Naive thymus-derived CD4-positive, alpha-beta T cell (primary cell): ENCODE data around the gene CALR. TPM values are rescaled to one million over a fixed set of nuclear protein-coding genes. Genes with fewer than 3 reads are reported as not detected.
A peak's percentile ranks its signal among the peaks of the same experiment; 100 is the strongest.

Experiments used
- ATAC-seq: fragments of 150-1000 bp; cut with Tn5 transposase; 2 replicates; pipeline ENCODE4 v1.10.0; 2021; ENCODE audit warnings: mild to moderate bottlenecking, moderate library complexity
- CTCF ChIA-PET: fragments of 350-600 bp; sonication (Branson Sonifier 250); formaldehyde crosslinking; loops from one replicate; lab custom pipeline; 2021; ENCODE audit warnings: antibody characterized with exemption; lab: Charles Lee
- POLR2A ChIA-PET: fragments of 350-600 bp; sonication (Branson Sonifier 250); formaldehyde crosslinking; loops from one replicate; lab custom pipeline; 2021; ENCODE audit warnings: antibody characterized with exemption, inconsistent platforms; lab: Charles Lee
- DNase-seq, 9 donors: peaks; one replicate each; pipeline versions ENCODE4 v3.0.0 to v3.0.0-alpha.2; 2020 to 2022; ENCODE audit warnings: mixed read lengths in 1 of 9
- H3K27ac ChIP-seq: one replicate; pipeline ENCODE4 v1.7.0; 2013; ENCODE audit warnings: mild to moderate bottlenecking, low read depth, low read length, moderate library complexity
- H3K27me3 ChIP-seq, 2 donors: one replicate each; pipeline ENCODE4 v1.7.0; 2013; ENCODE audit warnings: low read length in 2 of 2, mild to moderate bottlenecking in 2 of 2, moderate library complexity in 2 of 2; ENCODE audit not compliant: control insufficient read depth in 2 of 2, insufficient read depth in 2 of 2
- H3K36me3 ChIP-seq, 3 experiments: 1 replicate in 2 of 3; 2 replicates in 1 of 3; pipeline ENCODE4 v1.7.0; 2013; ENCODE audit warnings: low read length in 3 of 3, mild to moderate bottlenecking in 3 of 3, moderate library complexity in 1 of 3; ENCODE audit not compliant: insufficient read depth in 3 of 3, control insufficient read depth in 2 of 3
- H3K4me1 ChIP-seq, 2 donors: one replicate each; pipeline ENCODE4 v1.7.0; 2013; ENCODE audit warnings: low read length in 2 of 2, mild to moderate bottlenecking in 2 of 2, moderate library complexity in 1 of 2; ENCODE audit not compliant: control insufficient read depth in 2 of 2, insufficient read depth in 2 of 2
- H3K4me3 ChIP-seq: 2 replicates; pipeline ENCODE4 v1.7.0; 2013; ENCODE audit warnings: mild to moderate bottlenecking, low read length
- H3K9me3 ChIP-seq, 3 experiments: 1 replicate in 2 of 3; 2 replicates in 1 of 3; pipeline ENCODE4 v1.7.0; 2013; ENCODE audit warnings: low read length in 3 of 3; ENCODE audit not compliant: control insufficient read depth in 2 of 3
- H3K27ac Mint-ChIP-seq, 9 donors: one replicate each; pipeline ENCODE4 v1.8.0; 2020 to 2022; ENCODE audit warnings: mixed read lengths in 9 of 9, mild to moderate bottlenecking in 8 of 9, moderate library complexity in 5 of 9, inconsistent platforms in 2 of 9
- H3K27me3 Mint-ChIP-seq, 5 donors: one replicate each; pipeline ENCODE4 v1.8.0; 2021 to 2022; ENCODE audit warnings: mixed read lengths in 5 of 5, mild to moderate bottlenecking in 1 of 5
- H3K36me3 Mint-ChIP-seq, 5 donors: one replicate each; pipeline ENCODE4 v1.8.0; 2020 to 2022; ENCODE audit warnings: mixed read lengths in 5 of 5, mild to moderate bottlenecking in 3 of 5, inconsistent platforms in 1 of 5
- H3K4me1 Mint-ChIP-seq, 7 donors: one replicate each; pipeline ENCODE4 v1.8.0; 2020 to 2022; ENCODE audit warnings: mixed read lengths in 7 of 7, mild to moderate bottlenecking in 3 of 7, inconsistent platforms in 1 of 7
- H3K4me3 Mint-ChIP-seq, 10 donors: one replicate each; pipeline ENCODE4 v1.8.0; 2020 to 2022; ENCODE audit warnings: mild to moderate bottlenecking in 10 of 10, mixed read lengths in 10 of 10, moderate library complexity in 6 of 10, inconsistent platforms in 2 of 10
- H3K9me3 Mint-ChIP-seq, 11 donors: one replicate each; pipeline ENCODE4 v1.8.0; 2020 to 2022; ENCODE audit warnings: mixed read lengths in 11 of 11, mild to moderate bottlenecking in 4 of 11, inconsistent platforms in 1 of 11, moderate library complexity in 1 of 11
- intact Hi-C, 2 donors: fragments of 100-400 bp; cut with micrococcal nuclease; formaldehyde crosslinking; loops; one replicate each; pipeline ENCODE4 v1.15.1; 2023
- polyA plus RNA-seq, 2 donors: library from polyadenylated mRNA; unstranded; fragments of 300-500 nt; fragmentation: Illumina TruSeq; gene quantifications; one replicate each; pipeline ENCODE4 v1.2.3, GENCODE V29; 2021
- total RNA-seq, 6 experiments: library from RNA in 5 of 6; stranded (reverse) in 5 of 6; gene quantifications; 1 replicate in 5 of 6; 2 replicates in 1 of 6; pipeline ENCODE4 v1.2.3 and lab custom pipeline; 2021 to 2026

Gene CALR
- total and polyA plus RNA-seq, 7 experiments from 2014 or later, result 142 to 1,130 (median 460) TPM

GRCh38 chr19:12896460-12896859 is 41.9 kb upstream of the CALR start:
- Histone ChIP-seq H3K4me3 (no peak overlapping the region), H3K27ac (no peak overlapping the region), H3K4me1 (peaks cover 5 to 9% of the 10 kb centered on the region in 2 donors), H3K9me3 (no peaks in the 10 kb centered on the region), H3K27me3 (no peaks in the 10 kb centered on the region), H3K36me3 (peaks cover 0 to 71% (median 8%) of the 10 kb centered on the region in 3 experiments)
- Mint-ChIP-seq H3K9me3 (no peaks in the 10 kb centered on the region), H3K4me1 (peaks cover 6 to 15% (median 12%) of the 10 kb centered on the region in 7 donors), H3K27ac (no peak overlapping the region), H3K27me3 (no peaks in the 10 kb centered on the region), H3K4me3 (no peak overlapping the region), H3K36me3 (peaks cover 4 to 29% (median 15%) of the 10 kb centered on the region in 5 donors)
- ChIA-PET CTCF (interaction anchor here (0.6 kb wide), 1 partner anchor 57 kb away, joined by 4 read pairs; no protein-coding TSS in a partner anchor), POLR2A (interaction anchor here (0.6 kb wide), 1 partner anchor 188 kb away, joined by 7 read pairs; no protein-coding TSS in a partner anchor)
- intact Hi-C loops, result no loop called here
- ATAC-seq (no peak), DNase-seq (no peak)

DNA sequence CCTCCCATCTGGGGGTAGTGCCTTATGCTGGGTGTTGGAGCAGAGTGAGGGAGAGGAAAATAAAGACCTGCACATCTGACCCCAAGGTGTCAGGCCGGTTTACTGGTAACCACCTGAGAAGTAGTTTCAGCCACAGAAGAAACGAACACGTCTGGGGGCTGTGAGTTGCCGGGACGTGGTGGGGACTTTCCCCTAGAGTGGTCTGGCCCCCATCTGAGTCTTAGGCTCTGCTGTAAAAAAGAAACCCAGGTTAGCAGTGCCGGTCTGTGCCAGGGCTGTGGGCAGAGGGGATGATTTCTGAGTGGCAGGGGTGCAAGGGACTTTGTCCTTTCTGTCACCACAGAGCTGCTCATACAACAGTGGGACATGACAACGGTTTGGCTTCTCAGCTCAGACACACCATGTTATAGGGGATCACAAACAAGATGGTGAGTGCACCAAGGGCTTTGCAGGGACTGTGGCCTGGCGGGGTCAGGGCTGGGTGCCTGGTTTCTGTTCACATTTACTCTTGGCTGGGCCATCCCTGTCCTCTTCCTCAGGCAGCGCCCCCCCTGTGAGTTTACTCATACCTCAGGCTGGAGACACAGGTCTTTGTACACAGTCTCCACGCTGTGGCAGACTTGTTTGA is 38.4 kb upstream of the CALR start:
- H3K9me3 Mint-ChIP-seq, result no peaks in the 10 kb centered on the region
- Histone ChIP-seq H3K27ac (no peak overlapping the region), H3K9me3 (no peaks in the 10 kb centered on the region), H3K36me3 (peaks cover 0 to 52% (median 8%) of the 10 kb centered on the region in 3 experiments), H3K27me3 (no peaks in the 10 kb centered on the region), H3K4me1 (no peaks in the 10 kb centered on the region), H3K4me3 (no peak overlapping the region)
- ATAC-seq, result peak; percentile 40
- ChIA-PET POLR2A (interaction anchor here (0.9 to 1.3 kb wide), 4 partner anchors 9 to 39 kb away, joined by 3 to 5 read pairs (median 4); partner anchors contain the start of genes CALR and GCDH), CTCF (interaction anchor here (0.6 to 1.0 kb wide), 2 partner anchors 9 to 74 kb away, joined by 3 to 4 read pairs; partner anchors contain the start of gene GCDH)
- no peak overlapping the region for H3K4me3 Mint-ChIP-seq
- H3K27ac Mint-ChIP-seq, result peak overlapping the region in 1 of 9 donors; percentile 51
- peaks cover under 1 to 16% (median 2%) of the 10 kb centered on the region in 5 donors for H3K36me3 Mint-ChIP-seq
- H3K27me3 Mint-ChIP-seq, result no peaks in the 10 kb centered on the region
- peaks cover 0 to 4% (median 0%) of the 10 kb centered on the region in 7 donors for H3K4me1 Mint-ChIP-seq
- DNase-seq, result no peak
- intact Hi-C loops, result no loop called here

- CTCF ChIA-PET, result interaction anchor here (0.8 kb wide), 1 partner anchor 17 kb away, joined by 4 read pairs; the partner anchor contains the start of gene GCDH
- Mint-ChIP-seq H3K27me3 (no peaks in the 10 kb centered on the region), H3K4me3 (no peak overlapping the region), H3K9me3 (no peaks in the 10 kb centered on the region), H3K27ac (peak overlapping the region in 2 of 9 donors; percentile 44 to 59), H3K4me1 (peaks cover 0 to 3% (median 0%) of the 10 kb centered on the region in 7 donors), H3K36me3 (peaks cover 0 to 4% (median 0%) of the 10 kb centered on the region in 5 donors)
- ATAC-seq, result no peak
- DNase-seq, result no peak
- intact Hi-C loops, result no loop called here
- Histone ChIP-seq H3K36me3 (no peaks in the 10 kb centered on the region), H3K27me3 (no peaks in the 10 kb centered on the region), H3K4me1 (no peaks in the 10 kb centered on the region), H3K4me3 (no peak overlapping the region), H3K9me3 (no peaks in the 10 kb centered on the region), H3K27ac (no peak overlapping the region)
- POLR2A ChIA-PET, result interaction anchor here (0.7 to 2.1 kb wide), 5 partner anchors 8 to 39 kb away, joined by 3 to 8 read pairs (median 4); partner anchors contain the start of gene GCDH
Measured at GRCh38 chr19:12907166-12907565, 31.2 kb upstream of the CALR start.

DNA sequence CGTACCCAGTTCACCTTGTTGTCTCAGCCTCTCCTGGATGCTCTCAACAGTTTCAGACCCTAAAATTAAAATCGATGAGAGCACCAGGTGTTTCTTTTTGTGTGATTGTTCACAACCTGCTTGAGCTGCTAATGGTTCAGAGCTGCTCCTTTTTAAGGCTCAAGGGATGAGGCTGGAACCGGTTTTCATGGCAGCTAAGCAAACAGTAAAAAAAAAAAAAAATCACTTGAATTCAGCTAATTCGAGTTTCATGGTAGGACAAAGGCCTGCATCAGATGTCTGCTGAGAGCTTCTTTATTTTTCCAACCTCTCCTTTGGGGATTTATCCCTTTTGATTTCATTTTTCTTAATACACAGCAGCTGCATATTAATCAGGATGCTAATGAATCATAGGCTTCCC is 25.8 kb upstream of the CALR start:
- no peaks in the 10 kb centered on the region for H3K9me3 Mint-ChIP-seq
- H3K4me1 Mint-ChIP-seq, result peaks cover 11 to 32% (median 25%) of the 10 kb centered on the region in 7 donors
- CTCF ChIA-PET, result interaction anchor here (1.6 kb wide), 1 partner anchor 53 kb away, joined by 8 read pairs; no protein-coding TSS in a partner anchor
- Histone ChIP-seq H3K9me3 (no peaks in the 10 kb centered on the region), H3K4me3 (no peak overlapping the region), H3K4me1 (peaks cover 12 to 23% of the 10 kb centered on the region in 2 donors), H3K27ac (no peak overlapping the region), H3K36me3 (no peaks in the 10 kb centered on the region), H3K27me3 (no peaks in the 10 kb centered on the region)
- H3K36me3 Mint-ChIP-seq, result peaks cover 0 to 2% (median 0%) of the 10 kb centered on the region in 5 donors
- no peaks in the 10 kb centered on the region for H3K27me3 Mint-ChIP-seq
- POLR2A ChIA-PET, result interaction anchor here (0.6 to 3.7 kb wide), 8 partner anchors 10 to 299 kb away, joined by 3 to 46 read pairs (median 9); partner anchors contain the start of genes CALR, FARSA and GCDH
- intact Hi-C loops, result no loop called here
- H3K27ac Mint-ChIP-seq, result peak overlapping the region in 5 of 9 donors; percentile 81 to 99 (median 97)
- DNase-seq (no peak), ATAC-seq (no peak)
- no peak overlapping the region for H3K4me3 Mint-ChIP-seq

DNA sequence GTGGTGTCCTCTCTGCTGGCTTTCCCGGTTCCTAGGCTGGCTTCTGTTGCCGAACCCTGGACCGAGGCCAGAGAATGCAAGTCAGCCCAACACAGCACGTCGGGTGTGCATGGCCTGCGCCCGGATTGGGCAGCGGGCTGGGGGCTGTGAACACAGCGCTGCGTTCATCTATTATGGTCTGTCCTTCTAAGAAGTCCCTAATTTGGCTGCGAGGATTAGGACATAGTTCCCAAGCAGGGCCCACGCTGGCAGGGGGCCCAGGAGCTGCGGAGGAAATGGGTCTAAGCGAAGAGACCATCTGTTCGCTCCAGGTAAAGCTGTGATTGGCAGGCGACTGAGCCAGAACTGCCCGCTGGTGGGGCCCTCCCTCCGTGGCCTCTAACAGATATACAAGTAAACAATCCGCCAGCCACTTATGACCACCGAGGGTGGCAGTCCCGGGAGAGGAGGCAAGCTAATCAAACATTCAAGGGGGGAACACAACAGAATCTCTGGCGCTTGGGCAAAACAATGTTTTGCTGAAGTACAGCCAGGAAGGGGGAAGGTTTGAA is 25.3 kb upstream of the CALR start:
- peaks cover 11 to 32% (median 25%) of the 10 kb centered on the region in 7 donors for H3K4me1 Mint-ChIP-seq
- intact Hi-C loops, result no loop called here
- H3K27ac ChIP-seq, result peak overlapping the region; percentile 54
- H3K9me3 Mint-ChIP-seq, result no peaks in the 10 kb centered on the region
- H3K36me3 Mint-ChIP-seq, result peaks cover 0 to 2% (median 0%) of the 10 kb centered on the region in 5 donors
- DNase-seq (no peak), ATAC-seq (no peak)
- POLR2A ChIA-PET, result interaction anchor here (0.6 to 3.7 kb wide), 15 partner anchors 11 to 299 kb away, joined by 3 to 46 read pairs (median 5); partner anchors contain the start of genes CALR, FARSA and GCDH
- peaks cover 12 to 23% of the 10 kb centered on the region in 2 donors for H3K4me1 ChIP-seq
- no peak overlapping the region for H3K4me3 ChIP-seq
- no peaks in the 10 kb centered on the region for H3K27me3 ChIP-seq
- H3K36me3 ChIP-seq, result no peaks in the 10 kb centered on the region
- no peaks in the 10 kb centered on the region for H3K27me3 Mint-ChIP-seq
- CTCF ChIA-PET, result interaction anchor here (0.7 to 2.1 kb wide), 6 partner anchors 20 to 52 kb away, joined by 3 to 8 read pairs (median 4); partner anchors contain the start of genes FARSA, GCDH and KLF1
- peak overlapping the region; percentile 81 to 99 (median 97) for H3K27ac Mint-ChIP-seq
- H3K9me3 ChIP-seq, result no peaks in the 10 kb centered on the region
- H3K4me3 Mint-ChIP-seq, result peak overlapping the region in 6 of 10 donors; percentile 23 to 88 (median 52)
